Putamen (tissue), 1 donor: ENCODE data around the gene RIIAD1.
A peak's percentile ranks its signal among the peaks of the same experiment; 100 is the strongest.
"Not testable (repeated sequence)": the region's sequence is repeated elsewhere in the genome, so short reads cannot be mapped to it uniquely, and the experiment has no call there.

Experiments used
- DNase-seq: peaks from one replicate; pipeline ENCODE4 v3.0.0-alpha.2; 2016; ENCODE audit warnings: low spot score

Gene RIIAD1, protein sequence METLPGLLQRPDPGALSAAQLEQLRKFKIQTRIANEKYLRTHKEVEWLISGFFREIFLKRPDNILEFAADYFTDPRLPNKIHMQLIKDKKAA

DNA sequence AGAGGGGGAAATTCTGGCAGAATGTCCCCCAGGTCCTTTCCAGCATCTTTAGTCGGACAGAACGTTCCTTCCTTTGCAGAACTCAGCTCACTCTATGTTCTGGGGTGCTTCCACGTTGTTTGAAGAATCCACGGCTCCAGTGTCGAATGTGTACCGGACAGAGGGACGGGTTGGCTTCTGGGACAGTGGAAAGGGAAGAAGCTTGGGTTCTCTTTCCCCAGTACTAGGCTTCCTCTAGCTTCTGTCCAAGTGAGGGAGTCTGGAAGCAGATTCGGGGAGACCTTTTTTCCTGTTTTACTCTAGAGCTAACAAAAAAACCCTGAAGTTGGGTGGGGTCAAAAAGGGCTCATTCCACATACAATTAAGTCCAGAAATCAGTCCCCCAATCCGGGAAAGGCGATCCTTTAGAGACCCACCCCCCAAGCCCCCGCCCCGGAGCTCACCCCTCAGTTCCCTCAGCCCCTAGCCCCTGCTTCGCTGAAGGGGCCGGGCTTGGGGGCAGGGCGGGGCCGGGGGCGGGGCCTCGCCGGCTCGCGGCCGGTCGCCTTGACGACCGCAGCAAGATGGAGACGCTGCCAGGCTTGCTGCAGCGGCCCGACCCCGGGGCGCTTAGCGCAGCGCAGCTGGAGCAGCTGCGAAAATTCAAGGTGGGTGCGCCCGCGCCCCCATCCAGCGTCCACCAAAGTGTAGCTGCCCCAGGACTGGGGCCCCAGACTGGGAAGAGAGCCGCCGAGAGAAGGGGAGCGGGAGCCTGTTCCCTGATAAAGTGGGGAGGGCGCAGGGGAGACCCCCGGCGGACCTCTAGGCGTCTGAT, at the start of gene RIIAD1:
Gene RIIAD1 (plus strand): TSS at position 549 of the 814 bp plus-strand sequence. CDS start 15 bp downstream, at position 564.
- no peak for DNase-seq

DNA sequence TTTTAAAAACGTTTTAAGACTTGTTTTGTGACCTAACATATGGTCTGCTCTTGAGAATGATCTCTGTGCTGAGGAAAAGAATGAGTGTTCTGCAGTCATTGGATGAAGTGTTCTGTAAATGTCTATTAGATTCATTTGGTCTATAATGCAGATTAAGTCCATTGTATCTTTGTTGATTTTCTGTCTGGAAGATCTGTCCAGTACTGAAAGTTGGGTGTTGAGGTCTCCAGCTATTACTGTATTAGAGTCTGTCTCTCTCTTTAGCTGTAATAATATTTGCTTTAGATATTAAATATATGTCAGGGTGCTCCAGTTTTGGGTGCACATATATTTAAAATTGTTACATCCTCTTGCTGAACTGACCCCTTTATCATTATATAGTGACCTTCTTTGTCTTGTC, 47.9 kb upstream of the RIIAD1 start:
- DNase-seq: no peak

DNA sequence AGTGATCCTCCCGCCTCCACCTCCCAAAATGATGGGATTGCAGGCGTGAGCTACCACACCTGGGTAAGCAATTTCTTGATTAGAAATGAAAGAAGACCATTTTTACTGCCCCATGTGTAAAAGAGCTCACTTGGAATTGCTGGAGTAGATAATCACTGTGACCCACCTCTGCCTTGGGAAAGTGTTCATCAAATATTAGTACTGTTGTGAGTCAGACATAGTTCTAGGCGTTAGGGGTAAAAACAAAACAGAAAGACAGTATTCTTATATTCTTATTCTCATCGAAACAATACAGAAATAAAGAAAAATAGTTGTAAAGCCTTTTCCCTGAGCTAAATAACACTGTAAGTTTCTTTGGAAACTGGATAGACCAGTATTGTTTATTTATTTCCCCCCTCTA, 40.9 kb upstream of the RIIAD1 start:
- DNase-seq: no peak

DNA sequence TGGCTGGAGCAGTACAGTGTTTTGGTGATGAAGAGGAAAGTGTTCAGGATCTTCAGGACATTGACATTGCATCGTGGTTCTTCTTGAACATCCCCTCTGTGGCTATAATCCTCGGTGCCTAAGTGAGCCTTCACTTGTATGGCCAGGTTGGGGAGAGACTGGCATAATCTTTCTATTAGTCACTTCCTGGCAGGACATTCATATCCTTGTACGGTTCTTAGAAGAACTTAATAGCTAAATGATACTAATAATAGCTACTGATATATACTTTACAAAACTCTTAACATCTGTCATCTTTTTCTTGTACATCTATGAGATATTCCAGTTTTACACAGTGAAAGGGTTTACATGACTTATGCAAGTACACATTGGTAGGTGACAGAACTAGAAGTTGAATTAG, 40.5 kb upstream of the RIIAD1 start:
- DNase-seq: no peak

DNA sequence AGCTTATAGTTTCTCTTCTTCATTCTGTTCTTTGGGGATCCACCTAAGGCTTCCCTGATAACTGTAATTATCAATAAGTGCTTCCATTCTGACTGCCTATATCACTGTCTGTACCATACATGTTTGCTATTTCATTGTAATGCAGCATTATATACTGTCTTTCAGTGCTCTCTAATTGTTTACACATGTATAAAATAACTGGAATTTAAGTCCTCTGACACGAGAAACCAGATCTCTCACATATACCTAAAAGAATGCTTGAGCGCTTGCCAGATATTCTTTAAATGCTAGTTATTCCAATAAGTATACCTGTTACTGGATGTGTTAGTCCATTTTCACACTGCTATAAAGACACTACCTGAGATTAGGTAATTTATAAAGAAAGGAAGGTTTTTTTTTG, 39.4 kb upstream of the RIIAD1 start:
- DNase-seq: no peak

DNA sequence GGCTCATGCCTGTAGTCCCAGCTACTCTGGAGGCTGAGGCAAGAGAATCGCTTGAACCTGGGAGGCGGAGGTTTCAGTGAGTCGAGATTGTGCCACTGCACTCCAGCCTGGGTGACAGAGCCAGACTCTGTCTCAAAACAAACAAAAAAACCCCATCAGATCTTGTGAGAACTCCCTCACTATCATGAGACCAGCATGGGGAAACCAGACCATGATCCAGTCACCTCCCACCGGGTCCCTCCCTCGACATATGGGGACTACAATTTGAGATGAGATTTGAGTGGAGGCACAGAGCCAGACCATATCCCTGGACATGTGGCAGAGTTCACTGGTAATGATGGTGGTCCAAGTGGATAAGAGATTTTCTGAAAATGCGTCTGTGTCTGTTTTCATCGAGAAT, 38.4 kb upstream of the RIIAD1 start:
- DNase-seq: not testable (repeated sequence)

DNA sequence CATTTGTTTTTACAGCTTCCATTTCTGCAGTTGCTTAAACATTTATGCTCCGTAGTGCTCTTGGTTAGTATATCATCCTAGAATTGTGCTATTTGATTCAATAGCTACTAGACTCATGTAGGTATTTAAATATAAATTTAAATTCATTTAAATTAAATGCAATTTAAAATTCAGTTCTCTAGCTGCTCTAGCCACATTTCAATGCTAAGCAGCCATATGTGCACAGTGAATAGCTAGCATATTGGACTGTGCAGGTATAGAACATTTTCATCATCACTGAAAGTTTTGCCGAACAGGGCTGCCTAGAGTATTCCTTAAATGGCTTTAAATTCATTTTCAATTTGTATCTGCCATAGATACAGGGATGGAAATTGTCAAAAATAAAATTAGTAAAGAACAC, 37.2 kb upstream of the RIIAD1 start:
- DNase-seq: no peak

DNA sequence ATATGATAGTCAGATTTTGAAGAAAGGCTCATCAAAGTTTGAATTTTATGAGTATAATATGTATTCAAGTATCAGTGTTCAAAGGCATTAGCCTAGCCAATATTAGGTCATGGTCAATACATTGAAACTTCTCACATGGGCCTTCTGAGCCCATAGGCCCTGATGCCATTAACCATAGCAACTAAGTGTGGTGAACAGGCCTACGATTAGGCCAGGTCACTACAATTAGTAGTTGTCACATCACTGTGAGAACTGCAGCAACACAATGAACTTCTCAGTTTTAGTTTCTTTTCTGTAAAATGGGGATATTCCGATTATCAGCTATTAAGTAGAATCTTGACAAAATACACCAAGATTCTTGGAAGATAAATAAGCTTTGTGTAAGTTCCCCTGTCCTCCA, 34.8 kb upstream of the RIIAD1 start:
- no peak for DNase-seq

DNA sequence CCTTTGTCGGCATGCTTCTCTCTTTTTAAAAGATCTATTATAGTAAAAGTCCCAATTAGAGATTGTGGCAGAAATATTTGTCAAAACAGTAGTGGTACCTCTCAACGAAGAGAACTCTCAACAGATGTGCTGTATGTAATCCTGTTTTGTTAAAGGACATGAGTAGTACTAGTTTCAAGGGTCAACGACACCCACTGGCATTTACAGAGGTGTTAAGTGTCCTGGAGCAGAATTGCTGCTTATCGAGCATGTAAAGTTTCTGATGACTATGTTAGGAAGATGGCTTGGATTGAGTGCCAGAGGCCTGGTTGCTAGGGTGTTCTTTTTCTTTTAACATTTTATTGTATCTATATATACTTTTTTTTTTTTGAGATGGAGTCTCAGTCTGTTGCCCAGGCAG, 31.8 kb upstream of the RIIAD1 start:
- no peak for DNase-seq

DNA sequence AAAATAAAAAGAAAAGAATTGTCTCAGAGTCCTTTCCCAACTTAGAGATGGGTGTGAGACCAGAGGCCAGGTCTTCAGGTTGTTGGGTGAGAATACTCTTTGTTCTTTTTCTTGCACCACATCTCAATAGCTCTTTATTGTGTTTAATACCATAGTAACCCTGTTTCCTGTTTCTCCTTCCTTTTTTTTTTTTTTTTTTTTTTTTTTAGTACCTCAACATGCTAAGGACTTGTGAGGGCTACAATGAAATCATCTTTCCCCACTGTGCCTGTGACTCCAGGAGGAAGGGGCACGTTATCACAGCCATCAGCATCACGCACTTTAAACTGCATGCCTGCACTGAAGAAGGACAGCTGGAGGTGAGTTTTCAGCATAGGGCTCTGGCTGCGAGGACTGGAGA, 29.1 kb upstream of the RIIAD1 start:
- DNase-seq: no peak

DNA sequence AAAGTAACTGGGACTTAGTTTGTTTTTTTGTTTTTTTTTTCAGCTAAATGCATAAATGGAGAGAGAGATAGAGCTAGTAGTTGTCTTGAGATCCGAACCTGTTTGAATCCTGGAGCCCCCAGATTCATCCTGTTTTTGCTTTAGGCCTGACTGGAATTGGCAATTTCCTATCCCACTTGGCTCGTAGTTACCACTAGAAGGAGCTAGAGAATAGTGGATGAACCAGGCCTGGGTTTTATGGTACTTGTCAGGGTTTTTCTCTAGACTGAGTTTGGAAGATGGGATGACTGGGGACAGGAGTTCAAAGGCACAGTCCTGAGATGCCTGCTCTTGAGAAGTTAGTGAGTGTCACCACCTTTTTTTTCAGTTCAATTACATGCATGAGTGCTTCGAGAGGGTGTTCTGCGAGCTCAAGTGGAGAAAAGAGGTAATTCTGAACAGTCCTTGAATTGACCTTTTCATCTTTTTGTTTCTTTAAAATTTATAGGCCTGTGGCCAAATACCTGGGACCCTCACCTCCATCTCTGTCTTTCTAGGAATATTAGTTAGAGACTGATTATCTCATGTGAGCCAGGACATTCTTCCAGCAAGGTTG, 28.2 kb upstream of the RIIAD1 start:
- no peak for DNase-seq

DNA sequence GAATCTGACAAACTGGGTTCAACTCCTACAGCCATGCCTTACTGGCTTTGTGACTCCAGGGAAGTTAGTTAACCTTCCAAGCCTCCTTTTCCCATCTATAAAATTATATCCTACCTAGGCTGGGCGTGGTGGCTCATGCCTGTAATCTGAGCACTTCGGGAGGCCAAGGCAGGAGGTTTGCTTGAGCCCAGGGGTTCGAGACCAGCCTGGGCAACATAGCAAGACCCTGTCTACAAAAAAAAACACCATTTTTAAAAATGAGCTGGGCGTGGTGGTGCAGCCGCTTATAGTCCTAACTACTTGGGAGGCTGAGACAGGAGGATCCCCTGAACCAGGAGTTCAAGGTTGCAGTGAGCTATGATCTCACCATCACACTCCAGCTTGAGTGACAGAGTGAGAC, 19.8 kb upstream of the RIIAD1 start:
- DNase-seq: no peak

DNA sequence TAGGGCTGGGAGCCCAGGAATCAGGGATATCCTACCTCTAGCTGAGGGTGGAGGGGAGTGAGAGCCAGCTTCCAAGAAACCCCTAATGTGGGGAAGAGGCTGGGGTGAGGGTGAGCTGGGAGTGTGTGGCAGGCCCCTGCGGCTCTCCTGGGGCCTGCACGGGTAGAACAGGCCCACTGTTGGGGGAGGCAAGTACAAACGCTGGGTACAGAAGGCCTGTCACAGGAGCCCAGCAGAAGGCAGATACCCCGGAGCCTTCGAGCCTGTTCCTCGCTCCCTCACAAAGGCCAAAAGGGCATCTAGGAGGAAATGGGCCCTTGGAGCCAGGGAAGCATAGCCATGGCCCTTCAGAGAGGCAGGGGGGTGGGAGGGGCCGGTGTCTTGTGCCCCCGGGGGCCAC, 18.4 kb upstream of the RIIAD1 start:
- DNase-seq: no peak

DNA sequence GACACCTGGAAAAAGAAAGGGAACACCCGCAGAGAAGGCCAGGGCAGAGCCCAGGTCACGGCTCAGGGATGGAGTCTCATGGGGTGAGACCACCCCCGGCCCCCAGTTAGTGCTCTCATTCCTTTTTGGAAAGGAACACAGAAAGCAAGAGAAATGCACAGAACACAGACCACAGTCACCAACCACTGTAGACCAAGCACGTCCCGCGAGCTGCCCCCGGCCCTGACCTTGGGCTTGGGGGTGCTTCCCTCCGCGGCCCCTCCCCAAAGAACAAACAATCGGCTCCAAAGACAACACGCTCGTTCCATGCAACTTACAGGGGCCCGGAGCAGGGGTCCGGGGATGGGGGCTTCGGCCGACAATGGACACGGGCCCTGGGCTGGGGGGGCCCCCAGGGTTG, 17.5 kb upstream of the RIIAD1 start:
- DNase-seq: no peak

DNA sequence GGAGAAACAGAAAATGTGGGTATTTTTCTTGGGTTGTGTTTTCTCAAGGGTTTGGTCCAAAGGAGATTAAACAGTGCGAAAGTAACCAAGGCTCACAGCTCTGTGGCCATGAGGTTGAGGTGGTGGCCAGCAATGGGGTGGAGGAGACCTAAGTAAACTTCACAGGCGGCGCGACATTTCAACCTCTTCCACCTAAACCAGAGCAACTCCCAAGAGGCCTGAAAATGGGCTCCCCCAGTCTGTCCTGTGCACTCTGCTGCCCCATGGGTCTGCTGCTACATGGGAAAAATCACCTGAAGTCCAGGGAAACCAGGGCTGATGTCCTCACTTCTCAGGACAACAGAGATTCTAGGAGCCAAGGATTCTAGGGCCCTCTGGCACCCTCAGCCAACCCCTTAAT, 17.1 kb upstream of the RIIAD1 start:
- DNase-seq: no peak

DNA sequence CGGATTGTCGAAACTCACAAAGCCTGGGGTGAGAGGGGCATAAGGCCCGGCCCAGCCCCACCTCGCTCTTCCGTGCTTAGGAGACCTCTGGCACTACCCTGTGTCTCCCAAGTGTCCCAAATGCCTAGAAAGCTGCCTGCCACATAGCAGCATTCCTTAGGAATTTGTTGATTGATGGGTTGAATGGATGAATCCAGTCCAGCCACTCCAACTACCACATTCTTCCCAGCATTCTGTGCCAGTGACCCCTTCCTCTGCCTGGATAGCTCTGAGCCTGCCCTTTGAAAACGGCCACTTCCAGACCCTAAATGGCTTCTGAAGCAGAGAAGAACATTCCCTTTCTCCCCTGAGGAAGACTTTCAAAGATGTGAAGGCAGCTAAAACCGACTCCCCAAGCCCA, 16.2 kb upstream of the RIIAD1 start:
- no peak for DNase-seq

DNA sequence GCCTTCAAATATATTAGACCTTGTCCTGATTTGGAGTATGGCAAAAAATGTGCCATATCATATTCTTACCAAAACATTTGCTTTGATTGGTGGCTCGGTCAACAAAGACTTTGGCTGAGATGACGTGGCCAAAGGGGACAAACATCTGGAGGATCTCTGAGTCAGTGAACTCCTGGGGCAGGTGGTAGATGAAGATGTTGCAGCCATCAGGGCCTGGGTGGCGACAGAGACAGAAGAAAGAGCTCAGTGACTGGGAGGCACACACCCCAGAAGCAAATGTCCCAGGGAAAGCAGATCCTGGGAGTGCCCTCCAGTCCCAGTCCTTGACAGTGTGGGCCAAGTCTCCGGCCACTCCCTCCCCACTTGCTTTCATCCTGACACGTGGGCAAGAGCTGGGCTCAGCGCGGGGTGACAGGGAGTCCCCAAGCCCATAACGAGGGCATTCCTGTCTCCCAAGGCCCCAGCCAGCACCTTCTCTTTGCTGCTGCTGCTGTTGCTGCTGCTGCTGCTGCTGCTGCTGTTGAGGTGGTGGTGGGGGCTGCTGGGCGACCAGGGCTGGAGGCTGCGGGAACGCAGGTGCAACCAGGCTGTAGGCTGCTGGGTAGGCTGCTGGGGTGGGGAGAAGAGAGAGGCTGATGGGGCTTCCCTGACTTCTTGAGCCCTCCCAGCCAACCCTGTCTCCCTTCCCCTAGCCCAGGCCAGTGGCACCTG, 15.4 kb upstream of the RIIAD1 start:
- no peak for DNase-seq

DNA sequence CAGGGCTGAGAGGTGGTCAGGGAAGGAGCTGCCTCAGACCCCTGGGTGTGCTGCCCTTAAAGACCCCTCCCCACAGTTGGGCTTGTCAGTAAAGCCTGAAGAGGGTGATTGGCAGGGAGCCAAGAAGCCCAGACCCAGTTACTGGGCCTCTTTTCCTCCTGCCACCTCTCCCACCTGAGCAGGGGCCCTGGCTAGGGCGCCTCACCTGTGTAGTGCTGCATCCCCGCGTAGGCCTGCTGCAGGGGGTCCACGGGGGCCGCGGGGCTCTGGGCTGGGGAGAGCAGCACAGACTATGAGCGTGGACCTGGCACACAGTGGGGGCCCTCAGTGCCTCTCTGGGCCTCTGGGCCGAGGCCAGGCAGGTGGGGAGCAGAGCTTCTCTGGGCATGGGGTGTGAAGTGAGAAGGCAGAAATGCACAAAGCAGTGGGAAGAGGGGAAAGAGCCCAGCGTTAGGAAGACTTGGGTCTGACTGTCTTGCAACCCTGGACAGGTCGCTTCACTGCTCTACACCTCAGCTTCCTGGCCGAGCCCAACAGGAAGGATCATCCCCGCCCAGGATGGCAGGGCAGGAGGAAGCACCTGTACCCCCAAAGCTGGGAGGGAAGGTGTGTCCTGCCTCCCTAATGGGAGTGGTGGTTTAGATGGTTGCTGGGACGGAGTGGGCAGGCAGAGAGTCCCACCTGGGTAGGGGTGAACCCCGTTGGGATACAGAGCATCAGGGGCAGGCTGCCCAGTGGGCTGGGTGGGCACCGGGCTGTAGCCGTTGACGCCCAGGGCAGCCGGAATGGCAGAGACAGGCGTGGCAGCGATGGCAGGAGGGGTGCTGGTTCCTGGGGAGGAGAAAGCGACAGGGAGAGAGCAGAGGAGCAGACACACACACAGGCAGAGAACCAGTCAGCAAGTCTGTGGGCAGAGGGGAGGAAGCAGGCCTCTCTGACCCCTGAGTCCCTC, 14.6 kb upstream of the RIIAD1 start:
- DNase-seq: no peak

DNA sequence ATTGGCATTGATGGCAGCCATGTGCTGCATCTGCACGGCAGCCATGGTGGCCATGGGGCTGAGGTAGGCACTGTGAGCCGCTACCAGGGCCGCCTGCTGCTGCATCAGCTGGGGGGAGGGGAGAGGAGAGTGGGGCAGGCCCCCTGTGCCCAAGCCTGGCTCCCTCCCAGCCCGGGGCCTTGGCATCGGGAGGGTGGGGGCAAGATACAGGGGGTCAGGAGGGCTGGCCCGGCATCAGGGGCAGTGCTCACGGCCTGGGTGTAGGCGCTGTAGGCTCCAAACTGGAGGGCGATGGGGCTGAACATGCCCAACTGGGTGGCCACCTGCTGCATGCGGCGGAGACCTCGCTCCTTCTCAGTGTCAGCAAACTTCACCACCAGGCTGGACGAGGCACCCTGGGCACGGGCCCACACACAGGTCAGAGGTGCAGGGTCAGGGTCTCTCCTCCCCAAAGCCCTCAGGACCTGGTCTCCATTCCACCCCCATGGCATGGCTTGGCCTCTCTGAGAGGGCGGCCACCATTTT, 13.7 kb upstream of the RIIAD1 start:
- DNase-seq: no peak

DNA sequence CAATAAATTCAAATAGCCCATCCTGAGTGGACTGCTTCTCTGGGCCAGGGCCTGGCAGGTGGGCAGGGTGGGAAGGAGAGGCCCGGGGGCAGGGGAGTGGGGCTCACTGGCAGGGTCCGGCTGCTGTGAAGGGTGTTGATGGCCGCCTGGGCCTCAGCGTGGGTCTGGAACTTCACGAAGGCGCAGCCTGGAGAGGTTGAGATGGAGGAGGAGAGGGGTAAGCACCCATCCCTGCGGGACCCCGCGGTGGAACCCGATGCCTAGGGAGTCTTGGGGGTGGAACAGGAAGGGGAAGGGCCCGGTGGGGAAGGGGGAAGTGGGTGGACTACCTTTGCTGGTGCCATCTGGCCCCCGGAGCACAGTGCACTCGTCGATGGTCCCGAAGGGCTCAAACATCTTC, 12.4 kb upstream of the RIIAD1 start:
- DNase-seq: no peak

DNA sequence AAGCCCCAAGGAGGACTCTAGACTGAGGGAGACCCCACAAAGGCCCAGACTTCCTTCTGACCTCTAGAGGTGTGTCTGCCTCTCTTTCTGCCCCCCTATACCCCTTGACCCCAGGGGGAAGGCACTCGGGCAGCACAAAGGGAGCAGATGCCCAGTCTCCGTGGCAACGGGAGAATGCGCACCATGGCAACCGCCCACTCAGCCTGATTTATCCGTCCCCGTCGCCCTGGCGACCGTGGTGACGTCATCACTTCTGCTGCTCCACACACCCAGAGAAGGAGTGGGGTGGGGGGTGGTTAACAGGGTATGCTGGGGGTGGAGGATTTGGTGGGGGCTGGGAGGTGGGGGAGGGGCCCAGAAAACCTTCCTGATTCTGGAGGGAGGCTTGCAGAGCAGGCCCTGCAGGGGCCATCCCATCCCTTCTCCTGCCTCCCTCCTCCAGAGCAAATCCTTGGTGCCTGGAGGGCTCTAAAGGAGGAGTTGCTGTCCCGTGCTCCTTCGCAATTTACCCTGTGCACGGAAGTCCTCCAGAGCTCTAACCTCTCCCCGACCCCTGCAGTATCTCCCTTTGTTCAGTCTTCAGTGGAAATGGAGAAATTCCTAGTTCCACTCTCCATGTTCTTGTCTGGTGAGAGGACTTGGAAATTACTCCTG, 11.0 kb upstream of the RIIAD1 start:
- peak; percentile 85 for DNase-seq
